Nephron progenitor cell (in vitro differentiated cells): ENCODE measurements around the gene PCDHB14.
"Not testable (repeated sequence)": the region's sequence is repeated elsewhere in the genome, so short reads cannot be mapped to it uniquely, and the experiment has no call there.

ENCODE experiments used
- DNase-seq: peaks from one replicate; pipeline ENCODE4 v3.0.0; 2021
- H3K27ac Mint-ChIP-seq: 2 replicates; pipeline ENCODE4 v1.8.0; 2021; ENCODE audit warnings: mild to moderate bottlenecking, moderate library complexity, mixed read lengths
- H3K27me3 Mint-ChIP-seq: 2 replicates; pipeline ENCODE4 v1.8.0; 2021; ENCODE audit warnings: mild to moderate bottlenecking, low read depth, mixed read lengths; ENCODE audit not compliant: poor library complexity
- H3K36me3 Mint-ChIP-seq: 2 replicates; pipeline ENCODE4 v1.8.0; 2021; ENCODE audit warnings: low read depth, mixed read lengths
- H3K4me1 Mint-ChIP-seq: 2 replicates; pipeline ENCODE4 v1.8.0; 2021; ENCODE audit warnings: mixed read lengths
- H3K4me3 Mint-ChIP-seq: 2 replicates; pipeline ENCODE4 v1.8.0; 2021; ENCODE audit warnings: mild to moderate bottlenecking, moderate library complexity, mixed read lengths
- H3K9me3 Mint-ChIP-seq: 2 replicates; pipeline ENCODE4 v1.8.0; 2021; ENCODE audit warnings: mild to moderate bottlenecking, moderate library complexity, mixed read lengths
- TF ChIP-seq, protein P1 (sequence below): fragments of 200-600 bp; sonication (generic); IDR thresholded peaks from 2 replicates; pipeline ENCODE4 v1.5.0; 2021; ENCODE audit warnings: antibody characterized with exemption

The PCDHB14 gene

DNA sequence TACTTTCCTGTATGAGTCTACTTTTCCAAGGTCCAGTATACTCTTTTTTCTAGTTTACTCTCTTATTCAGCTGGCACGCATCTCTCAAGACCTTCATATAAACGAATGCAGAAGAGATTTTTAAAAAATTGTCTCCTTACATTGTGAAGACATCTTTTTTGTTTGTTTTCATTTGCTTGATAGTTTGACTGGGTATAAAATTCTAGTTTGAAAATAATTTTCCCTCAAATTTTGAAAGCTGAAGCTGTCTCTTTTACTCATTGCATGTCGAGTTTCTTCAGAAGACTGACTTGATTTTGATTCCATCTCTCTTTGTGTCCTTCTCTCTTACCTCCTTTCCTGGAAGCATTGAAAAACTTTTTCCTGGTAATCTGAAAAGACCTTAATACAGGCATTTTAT lies 26.8 kb upstream of the PCDHB14 start:
- Mint-ChIP-seq H3K27me3 (peaks cover 2% of the 10 kb centered on the region), H3K4me3 (no peak overlapping the region), H3K4me1 (no peaks in the 10 kb centered on the region), H3K27ac (no peak overlapping the region), H3K36me3 (peaks cover 71% of the 10 kb centered on the region), H3K9me3 (peaks cover 89% of the 10 kb centered on the region)
- DNase-seq: no peak
- TF ChIP-seq, protein P1, sequence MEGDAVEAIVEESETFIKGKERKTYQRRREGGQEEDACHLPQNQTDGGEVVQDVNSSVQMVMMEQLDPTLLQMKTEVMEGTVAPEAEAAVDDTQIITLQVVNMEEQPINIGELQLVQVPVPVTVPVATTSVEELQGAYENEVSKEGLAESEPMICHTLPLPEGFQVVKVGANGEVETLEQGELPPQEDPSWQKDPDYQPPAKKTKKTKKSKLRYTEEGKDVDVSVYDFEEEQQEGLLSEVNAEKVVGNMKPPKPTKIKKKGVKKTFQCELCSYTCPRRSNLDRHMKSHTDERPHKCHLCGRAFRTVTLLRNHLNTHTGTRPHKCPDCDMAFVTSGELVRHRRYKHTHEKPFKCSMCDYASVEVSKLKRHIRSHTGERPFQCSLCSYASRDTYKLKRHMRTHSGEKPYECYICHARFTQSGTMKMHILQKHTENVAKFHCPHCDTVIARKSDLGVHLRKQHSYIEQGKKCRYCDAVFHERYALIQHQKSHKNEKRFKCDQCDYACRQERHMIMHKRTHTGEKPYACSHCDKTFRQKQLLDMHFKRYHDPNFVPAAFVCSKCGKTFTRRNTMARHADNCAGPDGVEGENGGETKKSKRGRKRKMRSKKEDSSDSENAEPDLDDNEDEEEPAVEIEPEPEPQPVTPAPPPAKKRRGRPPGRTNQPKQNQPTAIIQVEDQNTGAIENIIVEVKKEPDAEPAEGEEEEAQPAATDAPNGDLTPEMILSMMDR: no peak

DNA sequence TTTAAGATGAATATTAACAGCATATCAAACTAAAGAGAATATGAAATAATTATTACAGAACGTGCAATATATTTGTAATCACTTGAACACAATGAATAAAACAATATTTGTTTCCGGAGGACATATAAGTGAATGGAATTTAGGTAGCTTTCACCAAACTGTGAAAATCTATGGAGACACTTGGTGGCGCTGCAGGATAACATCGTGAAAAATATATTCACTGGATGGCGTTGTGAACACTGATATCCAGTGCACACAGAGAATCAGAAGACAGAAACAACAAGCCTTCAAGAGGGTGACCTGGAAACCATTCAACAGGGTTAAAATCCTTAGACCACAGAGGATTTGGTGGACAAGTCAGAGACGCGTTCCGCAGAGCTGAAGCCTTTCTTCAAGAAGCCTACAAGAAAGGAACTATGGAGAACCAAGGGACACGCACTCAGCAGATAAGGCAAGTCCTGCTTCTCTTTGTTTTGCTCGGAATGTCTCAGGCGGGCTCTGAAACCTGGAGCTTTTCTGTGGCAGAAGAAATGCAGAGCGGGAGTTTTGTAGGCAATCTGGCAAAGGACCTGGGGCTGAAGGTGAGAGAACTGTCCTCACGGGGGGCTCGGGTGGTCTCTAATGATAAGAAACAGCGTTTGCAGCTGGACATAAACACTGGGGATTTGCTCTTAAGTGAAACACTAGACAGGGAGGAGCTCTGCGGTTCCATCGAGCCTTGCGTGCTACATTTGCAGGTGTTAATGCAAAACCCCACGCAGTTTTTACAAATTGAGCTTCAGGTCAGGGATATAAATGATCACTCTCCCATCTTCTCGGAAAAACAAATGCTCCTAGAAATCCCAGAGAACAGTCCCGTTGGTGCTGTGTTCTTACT lies 23.5 kb upstream of the PCDHB14 start, which contains the start of gene PCDHB11:
Gene PCDHB11, plus strand, starts transcription at position 269 of the 877 bp plus-strand sequence. Its CDS starts 148 bp downstream, at position 417.
- TF ChIP-seq, protein P1: peak; percentile 11
- DNase-seq: peak; percentile 16
- Mint-ChIP-seq H3K36me3 (peaks cover 69% of the 10 kb centered on the region), H3K27me3 (peaks cover 4% of the 10 kb centered on the region), H3K27ac (peak within 1 kb of the TSS; percentile 20), H3K4me1 (no peaks in the 10 kb centered on the region), H3K9me3 (peaks cover 89% of the 10 kb centered on the region), H3K4me3 (peak within 1 kb of the TSS; percentile 63)

DNA sequence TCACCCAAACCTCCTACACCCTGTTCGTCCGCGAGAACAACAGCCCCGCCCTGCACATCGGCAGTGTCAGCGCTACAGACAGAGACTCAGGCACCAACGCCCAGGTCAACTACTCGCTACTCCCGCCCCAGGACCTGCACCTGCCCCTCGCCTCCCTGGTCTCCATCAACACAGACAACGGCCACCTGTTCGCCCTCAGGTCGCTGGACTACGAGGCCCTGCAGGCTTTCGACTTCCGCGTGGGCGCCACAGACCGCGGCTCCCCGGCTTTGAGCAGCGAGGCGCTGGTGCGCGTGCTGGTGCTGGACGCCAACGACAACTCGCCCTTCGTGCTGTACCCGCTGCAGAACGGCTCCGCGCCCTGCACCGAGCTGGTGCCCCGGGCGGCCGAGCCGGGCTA lies 22.0 kb upstream of the PCDHB14 start:
- H3K27ac Mint-ChIP-seq, DNase-seq, H3K27me3 Mint-ChIP-seq, H3K4me1 Mint-ChIP-seq, H3K4me3 Mint-ChIP-seq: not testable (repeated sequence)
- Mint-ChIP-seq H3K9me3 (peaks cover 86% of the 10 kb centered on the region), H3K36me3 (peaks cover 73% of the 10 kb centered on the region)

DNA sequence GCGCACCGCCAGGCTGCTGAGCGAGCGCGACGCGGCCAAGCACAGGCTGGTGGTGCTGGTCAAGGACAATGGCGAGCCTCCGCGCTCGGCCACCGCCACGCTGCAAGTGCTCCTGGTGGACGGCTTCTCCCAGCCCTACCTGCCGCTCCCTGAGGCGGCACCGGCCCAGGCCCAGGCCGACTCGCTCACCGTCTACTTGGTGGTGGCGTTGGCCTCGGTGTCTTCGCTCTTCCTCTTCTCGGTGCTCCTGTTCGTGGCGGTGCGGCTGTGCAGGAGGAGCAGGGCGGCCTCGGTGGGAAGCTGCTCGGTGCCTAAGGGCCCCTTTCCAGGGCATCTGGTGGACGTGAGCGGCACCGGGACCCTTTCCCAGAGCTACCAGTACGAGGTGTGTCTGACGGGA lies 21.5 kb upstream of the PCDHB14 start:
- not testable (repeated sequence) for H3K4me1 Mint-ChIP-seq, DNase-seq, H3K27ac Mint-ChIP-seq, H3K27me3 Mint-ChIP-seq, H3K4me3 Mint-ChIP-seq
- Mint-ChIP-seq H3K9me3 (peaks cover 84% of the 10 kb centered on the region), H3K36me3 (peaks cover 68% of the 10 kb centered on the region)

DNA sequence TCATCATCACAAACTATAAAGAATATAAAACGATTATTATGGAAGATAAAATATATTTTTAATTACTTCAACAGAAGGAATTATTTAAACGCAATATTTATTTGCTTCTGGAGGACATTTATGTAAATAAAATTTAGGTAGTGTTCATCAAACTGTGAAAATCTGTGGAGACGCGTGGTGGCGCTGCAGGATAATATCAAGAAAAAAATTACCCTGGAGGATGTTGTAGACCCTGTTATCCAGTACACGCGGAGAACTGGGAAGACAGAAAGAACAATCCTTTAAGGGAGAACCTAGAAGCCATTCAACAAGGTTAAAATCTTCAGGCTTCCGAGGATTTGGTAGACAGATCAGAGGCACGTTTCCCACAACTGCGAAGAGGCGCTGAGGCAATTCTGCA lies 14.7 kb upstream of the PCDHB14 start, which contains the start of gene PCDHB12:
Gene PCDHB12, plus strand, starts transcription at position 242 of the 400 bp plus-strand sequence. CDS start 189 bp downstream, outside the sequence.
- Mint-ChIP-seq H3K27me3 (peaks cover 6% of the 10 kb centered on the region), H3K27ac (no peak within 1 kb of the TSS), H3K4me1 (no peaks in the 10 kb centered on the region), H3K36me3 (peaks cover 65% of the 10 kb centered on the region), H3K4me3 (peak within 1 kb of the TSS; percentile 69), H3K9me3 (peaks cover 78% of the 10 kb centered on the region)
- no peak for DNase-seq
- TF ChIP-seq, protein P1: no peak

DNA sequence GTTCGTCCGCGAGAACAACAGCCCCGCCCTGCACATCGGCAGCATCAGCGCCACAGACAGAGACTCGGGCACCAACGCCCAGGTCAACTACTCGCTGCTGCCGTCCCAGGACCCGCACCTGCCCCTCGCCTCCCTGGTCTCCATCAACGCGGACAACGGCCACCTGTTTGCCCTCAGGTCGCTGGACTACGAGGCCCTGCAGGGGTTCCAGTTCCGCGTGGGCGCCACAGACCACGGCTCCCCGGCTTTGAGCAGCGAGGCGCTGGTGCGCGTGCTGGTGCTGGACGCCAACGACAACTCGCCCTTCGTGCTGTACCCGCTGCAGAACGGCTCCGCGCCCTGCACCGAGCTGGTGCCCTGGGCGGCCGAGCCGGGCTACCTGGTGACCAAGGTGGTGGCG lies 12.9 kb upstream of the PCDHB14 start:
- not testable (repeated sequence) for H3K27ac Mint-ChIP-seq, H3K4me1 Mint-ChIP-seq, H3K4me3 Mint-ChIP-seq, DNase-seq, H3K27me3 Mint-ChIP-seq
- peaks cover 65% of the 10 kb centered on the region for H3K36me3 Mint-ChIP-seq
- H3K9me3 Mint-ChIP-seq: peaks cover 80% of the 10 kb centered on the region

DNA sequence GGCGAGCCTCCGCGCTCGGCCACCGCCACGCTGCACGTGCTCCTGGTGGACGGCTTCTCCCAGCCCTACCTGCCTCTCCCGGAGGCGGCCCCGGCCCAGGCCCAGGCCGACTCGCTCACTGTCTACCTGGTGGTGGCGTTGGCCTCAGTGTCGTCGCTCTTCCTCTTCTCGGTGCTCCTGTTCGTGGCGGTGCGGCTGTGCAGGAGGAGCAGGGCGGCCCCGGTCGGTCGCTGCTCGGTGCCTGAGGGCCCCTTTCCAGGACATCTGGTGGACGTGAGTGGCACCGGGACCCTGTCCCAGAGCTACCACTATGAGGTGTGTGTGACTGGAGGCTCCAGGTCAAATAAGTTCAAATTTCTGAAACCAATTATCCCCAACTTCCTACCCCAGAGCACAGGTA lies 12.3 kb upstream of the PCDHB14 start:
- not testable (repeated sequence) for DNase-seq, H3K4me1 Mint-ChIP-seq, H3K27me3 Mint-ChIP-seq, H3K27ac Mint-ChIP-seq, H3K4me3 Mint-ChIP-seq
- Mint-ChIP-seq H3K9me3 (peaks cover 80% of the 10 kb centered on the region), H3K36me3 (peaks cover 61% of the 10 kb centered on the region)
